Measurements from ENCODE around the gene GALNT16.

GALNT16 gene

GRCh38 chr14:69399750-69400149 is 139.8 kb downstream of the GALNT16 start:
- in situ Hi-C loops (cut with MboI; ENCODE audit: low sequenced_read_pairs) = no loop called here

GRCh38 chr14:69400154-69400553 is 140.2 kb downstream of the GALNT16 start:
- in situ Hi-C loops (cut with MboI; ENCODE audit: low sequenced_read_pairs) = no loop called here

- in situ Hi-C loops (cut with MboI; ENCODE audit: low sequenced_read_pairs) = no loop called here
Measured at GRCh38 chr14:69401841-69402240, 141.9 kb downstream of the GALNT16 start.

GRCh38 chr14:69404478-69404877 is 144.5 kb downstream of the GALNT16 start:
- in situ Hi-C loops (cut with MboI; ENCODE audit: low sequenced_read_pairs) = no loop called here

- in situ Hi-C loops (cut with MboI; ENCODE audit: low sequenced_read_pairs) = no loop called here
Measured at GRCh38 chr14:69404883-69405282, 144.9 kb downstream of the GALNT16 start.

GRCh38 chr14:69405762-69406161 is 145.8 kb downstream of the GALNT16 start:
- in situ Hi-C loops (cut with MboI; ENCODE audit: low sequenced_read_pairs) = no loop called here
